GM18517 (cell line): Measurements from ENCODE around the gene ADCK2.
"Not testable (repeated sequence)": the region's sequence is repeated elsewhere in the genome, so short reads cannot be mapped to it uniquely, and the experiment has no call there.

Experiments used
- ATAC-seq: cut with Tn5 transposase; IDR thresholded peaks from one replicate; pipeline ENCODE4 v1.9.1; 2021; ENCODE audit warnings: mild to moderate bottlenecking, moderate library complexity; ENCODE audit not compliant: unreplicated experiment

Gene ADCK2

DNA sequence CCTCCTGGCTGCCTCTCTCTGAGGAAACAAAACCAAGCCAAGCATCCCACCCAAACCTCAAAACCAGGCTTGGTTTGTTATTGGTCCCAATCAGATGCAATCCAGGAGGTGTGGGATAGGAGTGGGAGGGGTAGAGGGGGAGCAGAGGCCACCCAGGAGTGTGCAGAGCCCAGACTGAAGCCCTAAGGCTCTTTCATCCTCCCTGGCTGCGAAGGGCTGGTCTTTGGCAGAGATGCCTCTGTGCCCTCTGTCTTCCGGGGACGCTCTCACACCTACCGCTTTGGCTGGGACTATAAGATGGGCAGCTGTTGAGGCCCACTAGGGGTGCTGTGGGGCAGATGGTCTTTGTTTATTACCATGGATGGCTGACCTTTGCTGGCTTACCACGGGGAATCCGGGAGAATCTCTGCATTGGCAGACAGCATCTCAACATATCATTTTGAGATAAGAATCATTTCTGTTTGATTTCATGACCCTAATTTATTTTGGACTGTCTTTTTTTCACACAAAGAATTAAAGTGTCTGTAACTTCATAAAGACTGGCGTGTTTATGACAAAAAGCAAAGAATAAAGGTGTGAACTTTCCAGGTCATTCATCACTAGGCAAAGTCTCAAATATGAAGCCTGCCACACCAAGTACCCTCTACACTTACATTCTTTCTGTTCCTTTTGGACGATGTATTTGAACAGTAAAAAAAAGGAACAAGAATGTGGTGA, 25.7 kb upstream of the ADCK2 start:
- ATAC-seq: no peak

- no peak for ATAC-seq
These were observed 23.1 kb upstream of the ADCK2 start for GRCh38 chr7:140649556-140650205.

GRCh38 chr7:140650367-140650766, 22.4 kb upstream of the ADCK2 start:
- no peak for ATAC-seq

DNA sequence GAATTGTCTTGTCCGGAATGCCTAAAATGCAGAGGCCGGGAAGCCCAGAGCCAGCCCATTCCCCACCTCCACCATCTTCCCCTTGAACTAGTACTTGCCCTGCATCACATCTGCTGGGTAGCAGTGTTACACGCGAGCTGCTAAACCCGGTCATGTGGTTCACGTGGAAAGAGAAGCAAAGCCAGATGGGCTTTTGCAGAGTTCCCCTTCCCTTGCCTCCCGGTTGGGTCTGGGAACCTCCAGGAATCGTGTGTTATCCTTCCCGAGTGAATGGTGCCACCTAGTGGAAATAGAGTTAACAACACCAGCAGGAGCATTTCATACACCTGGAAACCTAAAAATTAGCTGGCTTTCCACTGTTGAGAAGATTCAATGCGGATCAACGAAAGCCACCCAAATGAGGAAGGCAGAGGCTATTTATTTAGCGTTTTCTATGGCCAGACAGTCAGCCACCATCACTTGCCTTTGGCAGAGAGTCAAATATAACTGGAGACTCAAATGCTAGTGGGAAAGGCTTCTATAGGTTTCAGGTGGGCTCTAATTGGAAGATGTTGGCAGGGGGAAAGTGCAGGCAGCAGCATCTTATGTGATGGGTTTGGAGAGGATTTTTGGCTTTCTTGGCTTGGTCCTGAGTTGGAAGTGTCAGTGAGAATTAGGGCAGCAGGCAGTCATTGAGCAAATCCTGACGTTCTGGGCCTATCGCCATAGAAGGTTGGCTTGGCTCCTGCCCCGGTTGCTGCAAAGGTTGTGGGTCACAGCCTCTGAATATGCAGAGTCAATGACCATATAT, 19.2 kb upstream of the ADCK2 start:
- no peak for ATAC-seq

- no peak for ATAC-seq
These were observed 18.7 kb upstream of the ADCK2 start for GRCh38 chr7:140654109-140654387.

DNA sequence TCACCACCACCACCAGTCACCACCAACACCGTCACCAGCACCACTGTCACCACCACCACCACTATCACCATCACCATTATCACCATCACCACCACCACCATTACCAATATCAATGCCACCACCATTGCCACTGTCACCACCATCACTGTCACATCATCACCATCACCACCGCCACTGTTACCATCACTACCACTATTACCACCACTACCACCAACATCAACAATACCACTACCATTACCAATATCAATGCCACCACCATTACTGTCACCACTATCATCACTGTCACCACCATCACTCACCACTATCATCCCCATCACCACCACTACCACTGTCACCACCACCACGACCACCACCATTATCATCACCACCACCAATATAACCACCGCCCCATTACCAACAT, 18.1 kb upstream of the ADCK2 start:
- ATAC-seq: no peak

DNA sequence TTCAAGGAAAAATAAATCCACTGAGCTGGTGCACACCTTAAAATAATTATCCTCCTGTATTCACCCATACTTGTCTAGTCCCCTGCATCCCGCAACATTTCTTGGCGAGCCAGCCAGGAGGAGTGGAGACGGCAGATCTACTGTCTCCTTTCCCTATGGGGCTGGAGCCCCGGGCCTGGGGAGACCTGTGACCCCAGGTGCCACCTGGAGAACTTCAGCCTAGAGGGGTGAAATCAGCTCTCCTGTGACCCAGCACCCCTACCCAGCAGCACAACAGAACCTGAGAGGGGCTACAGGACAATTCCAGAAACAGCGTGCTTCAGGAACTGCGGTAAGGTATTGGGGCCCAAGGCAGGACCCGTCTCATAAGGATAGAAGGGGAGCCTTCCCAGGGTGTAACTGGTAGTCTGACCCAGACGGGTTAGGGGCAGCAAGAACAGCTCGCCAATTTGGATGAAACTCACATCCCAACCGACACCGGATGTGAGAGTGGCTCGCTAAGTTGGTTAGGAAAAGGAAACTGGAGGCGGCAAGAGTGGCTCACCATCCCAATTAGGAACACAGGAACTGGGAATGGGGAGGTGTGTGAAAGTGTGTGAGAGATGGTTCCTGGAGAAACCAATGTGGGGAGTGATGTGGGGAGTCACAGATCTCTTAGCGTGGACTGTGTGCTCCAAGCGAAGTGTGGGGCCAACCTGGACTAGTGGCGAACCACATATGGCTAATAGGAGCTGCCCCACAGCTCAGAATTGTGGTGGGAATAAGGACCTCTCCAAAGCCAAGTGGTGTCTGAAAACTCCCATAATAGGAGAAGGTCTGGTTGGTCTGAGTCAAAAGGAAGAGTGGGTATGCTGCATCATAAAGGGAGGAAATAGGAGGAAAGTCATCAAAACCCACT, 17.0 kb upstream of the ADCK2 start:
- ATAC-seq: no peak

DNA sequence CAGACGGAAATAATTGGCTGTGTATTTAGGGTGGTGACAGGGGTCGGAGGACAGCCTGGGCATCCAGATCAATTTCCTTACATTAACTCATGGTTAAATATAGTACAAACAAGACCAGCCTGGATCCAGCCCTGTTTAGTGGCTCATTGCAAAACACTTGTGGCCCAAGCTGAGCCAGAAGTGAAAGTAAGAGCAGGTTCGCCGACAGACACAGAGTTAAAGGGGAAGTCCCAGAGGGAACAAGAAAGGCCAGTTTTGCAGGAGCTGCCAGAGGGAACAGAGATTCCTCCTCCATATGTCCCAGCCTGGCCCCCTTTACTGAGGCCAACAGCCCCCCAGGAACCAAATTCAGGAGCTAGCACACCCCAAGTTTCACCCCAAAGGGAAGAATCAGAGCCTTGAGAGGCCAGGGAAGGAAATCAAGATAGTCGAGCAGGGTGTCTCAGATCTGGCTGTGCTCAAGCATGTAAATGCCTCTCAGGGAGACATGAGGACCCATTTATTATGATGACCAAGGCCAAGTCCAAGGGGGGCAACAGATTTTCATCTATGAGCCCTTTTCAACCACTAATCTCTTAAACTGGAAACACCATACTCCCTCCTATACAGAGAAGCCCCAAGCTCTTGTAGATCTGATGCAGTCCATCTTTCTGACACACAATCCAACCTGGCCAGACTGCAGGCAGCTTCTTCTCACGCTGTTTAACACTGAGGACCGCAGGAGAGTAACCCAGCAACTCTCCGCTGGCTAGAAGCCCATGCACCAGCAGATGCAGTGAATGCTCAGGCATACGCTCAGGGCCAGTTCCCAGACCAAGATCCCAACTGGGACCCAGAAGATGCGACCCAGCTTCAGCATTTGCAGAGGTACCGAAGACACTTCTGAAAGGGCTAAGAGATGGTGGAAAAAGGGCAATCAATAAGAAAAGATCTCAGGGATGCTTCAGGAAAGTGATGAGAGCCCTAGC, 15.9 kb upstream of the ADCK2 start:
- peak; percentile 87 for ATAC-seq

GRCh38 chr7:140657891-140658290, 14.9 kb upstream of the ADCK2 start:
- no peak for ATAC-seq

- ATAC-seq: no peak
These were observed 12.9 kb upstream of the ADCK2 start for GRCh38 chr7:140659856-140660255.

- no peak for ATAC-seq
These were observed 11.6 kb upstream of the ADCK2 start for GRCh38 chr7:140661124-140661523.

GRCh38 chr7:140662938-140663337, 9.8 kb upstream of the ADCK2 start:
- ATAC-seq: not testable (repeated sequence)

GRCh38 chr7:140667476-140667875, 5.3 kb upstream of the ADCK2 start:
- ATAC-seq: no peak

DNA sequence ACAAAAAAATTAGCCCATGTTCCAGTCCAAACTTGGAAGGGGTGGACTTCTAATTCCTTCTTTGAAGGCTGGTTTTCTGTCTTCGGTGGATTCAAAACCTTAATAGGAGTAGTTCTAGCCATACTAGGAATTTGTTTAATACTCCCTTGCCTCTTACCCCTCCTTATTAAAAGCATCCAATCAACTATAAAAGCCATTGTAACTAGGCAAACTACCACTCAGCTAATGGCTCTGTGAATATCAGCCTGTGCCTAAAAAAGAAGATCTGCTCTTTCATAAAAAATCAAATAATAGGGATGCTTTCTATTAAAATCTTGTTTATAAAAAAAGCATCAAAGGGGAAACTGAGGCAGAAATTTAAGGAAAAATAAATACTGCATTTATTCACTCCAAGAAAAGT, 4.1 kb upstream of the ADCK2 start:
- no peak for ATAC-seq

DNA sequence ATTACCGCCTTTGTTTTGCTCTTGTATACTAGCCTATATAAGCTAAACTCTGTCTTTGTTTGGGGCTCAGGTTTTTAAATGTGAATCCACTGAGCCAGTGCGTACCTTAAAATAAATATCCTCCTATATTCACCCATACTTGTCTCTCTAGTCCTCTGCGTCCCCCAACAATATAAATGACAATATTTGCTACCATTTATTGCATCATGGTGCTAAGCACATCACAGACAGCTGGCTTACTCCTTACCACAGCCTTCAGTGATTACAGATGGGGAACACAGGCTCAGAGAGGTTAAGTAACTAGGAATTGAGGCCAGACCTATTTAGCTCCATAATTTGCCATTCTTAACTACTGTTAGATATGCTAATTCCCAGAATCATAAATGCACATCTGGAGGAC, 3.4 kb upstream of the ADCK2 start:
- ATAC-seq: no peak

GRCh38 chr7:140669862-140670261, 2.9 kb upstream of the ADCK2 start:
- not testable (repeated sequence) for ATAC-seq

- ATAC-seq: no peak
These were observed 2.3 kb upstream of the ADCK2 start for GRCh38 chr7:140670343-140670935.

DNA sequence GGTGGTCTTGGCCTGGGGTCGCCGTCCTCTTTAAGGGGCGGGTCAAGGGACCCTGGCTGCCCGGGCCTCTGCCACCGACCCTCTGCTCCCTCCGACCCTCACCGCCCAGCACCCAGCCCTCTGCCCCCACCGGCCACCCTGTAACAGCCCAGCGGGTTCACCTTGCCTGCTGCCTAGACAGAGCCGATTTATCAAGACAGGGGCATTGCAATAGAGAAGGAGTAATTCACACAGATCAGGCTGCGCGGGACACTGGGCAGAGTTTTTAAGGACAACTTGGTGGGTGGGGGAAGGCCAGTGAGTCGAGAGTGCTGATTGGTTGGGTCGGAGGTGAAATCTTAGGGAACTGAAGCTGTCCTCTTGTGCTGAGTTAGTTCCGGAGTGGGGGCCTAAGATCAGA, 779 bp upstream of the ADCK2 start:
- no peak for ATAC-seq

DNA sequence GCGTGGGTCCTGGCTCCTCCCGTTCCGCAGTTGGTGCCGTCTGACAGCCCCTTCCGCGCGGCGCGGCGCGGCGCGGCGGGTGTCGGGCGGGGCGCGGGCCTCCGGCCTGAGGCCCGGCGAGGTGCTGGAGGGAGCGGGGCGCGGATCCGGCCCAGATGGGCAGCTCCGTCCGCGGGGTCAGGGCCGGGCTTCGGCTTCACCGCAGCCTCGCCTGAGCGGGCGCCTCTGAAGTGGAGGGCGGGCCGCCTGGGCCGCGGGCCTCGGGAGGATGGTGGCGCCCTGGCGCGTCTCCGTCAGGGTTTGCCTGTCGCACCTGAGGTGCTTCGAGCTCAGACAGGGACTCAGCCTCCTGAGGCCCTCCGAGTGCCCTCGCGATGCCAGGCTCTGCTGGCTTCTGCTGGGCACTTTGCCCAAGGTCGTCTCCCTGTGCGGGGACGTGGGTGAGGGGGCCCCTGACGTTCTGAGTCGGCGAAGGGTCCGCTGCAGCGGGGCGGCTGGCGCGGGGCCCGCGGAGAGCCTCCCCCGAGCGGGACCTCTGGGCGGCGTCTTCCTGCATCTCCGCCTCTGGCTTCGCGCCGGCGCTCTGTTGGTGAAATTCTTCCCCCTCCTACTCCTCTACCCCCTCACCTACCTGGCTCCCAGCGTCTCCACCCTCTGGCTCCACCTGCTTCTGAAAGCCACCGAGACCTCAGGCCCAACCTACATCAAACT, 473 bp downstream of the ADCK2 start:
- peak; percentile 39 for ATAC-seq
